Heart left ventricle (tissue), 16 donors: ENCODE results near the gene KLHL5. TPM values are rescaled to one million over a fixed set of nuclear protein-coding genes. Genes with fewer than 3 reads are reported as not detected.

Source experiments
- ATAC-seq, 4 donors: fragments of 200-7000 bp; cut with Tn5 transposase; one replicate each; pipeline ENCODE4 v1.9.1; 2020 to 2022; ENCODE audit warnings: moderate library complexity in 4 of 4, mild to moderate bottlenecking in 3 of 4, moderate number of reproducible peaks in 1 of 4
- DNase-seq, 5 donors: peaks; one replicate each; pipeline ENCODE4 v3.0.0-alpha.2; 2020
- H3K27ac ChIP-seq, 12 donors: fragments of 200-600 bp; sonication (generic) in 4 of 12; one replicate each; pipeline versions ENCODE4 v1.5.0 to v1.8.0; 2016 to 2022; ENCODE audit warnings: mild to moderate bottlenecking in 2 of 12
- H3K27me3 ChIP-seq, 9 donors: fragments of 200-600 bp; sonication (generic) in 2 of 9; one replicate each; pipeline versions ENCODE4 v1.5.1 to v1.8.0; 2016 to 2022; ENCODE audit warnings: mild to moderate bottlenecking in 3 of 9
- H3K36me3 ChIP-seq, 9 donors: fragments of 200-600 bp; sonication (generic) in 2 of 9; one replicate each; pipeline versions ENCODE4 v1.5.0 to v1.8.0; 2018 to 2022; ENCODE audit warnings: mild to moderate bottlenecking in 2 of 9
- H3K4me1 ChIP-seq, 12 donors: fragments of 200-600 bp; sonication (generic) in 4 of 12; one replicate each; pipeline versions ENCODE4 v1.5.0 to v1.8.0; 2016 to 2022; ENCODE audit warnings: mild to moderate bottlenecking in 3 of 12
- H3K4me3 ChIP-seq, 12 donors: fragments of 200-600 bp; sonication (generic) in 4 of 12; one replicate each; pipeline versions ENCODE4 v1.5.0 to v1.8.0; 2017 to 2022; ENCODE audit warnings: mild to moderate bottlenecking in 9 of 12, moderate library complexity in 4 of 12
- H3K9me3 ChIP-seq, 12 donors: fragments of 200-600 bp; sonication (generic) in 4 of 12; one replicate each; pipeline versions ENCODE4 v1.5.0 to v1.8.0; 2016 to 2022; ENCODE audit warnings: mild to moderate bottlenecking in 1 of 12
- CTCF ChIP-seq, 12 donors: fragments of 200-600 bp; sonication (generic) in 4 of 12; IDR thresholded peaks; one replicate each; pipeline versions ENCODE4 v1.5.0 to v1.8.0; 2018 to 2022; ENCODE audit warnings: antibody characterized with exemption in 12 of 12, mild to moderate bottlenecking in 5 of 12
- POLR2A ChIP-seq, 2 donors: fragments of 450-650 bp; IDR thresholded peaks; one replicate each; pipeline ENCODE4 v1.6.1; 2017; ENCODE audit warnings: antibody characterized with exemption in 2 of 2, mild to moderate bottlenecking in 2 of 2, moderate library complexity in 2 of 2
- WGBS, 4 donors: extraction: QIAGEN DNeasy Blood & Tissue Kit in 2 of 4; methylation state at CpG; one replicate each; pipeline versions ENCODE4 v1.1.5 to v1.1.7; 2013 to 2018; 5-methylcytosine and 5-hydroxymethylcytosine counted together
- intact Hi-C, 10 donors: fragments of 100-400 bp; cut with DNase I; formaldehyde crosslinking; loops; one replicate each; pipeline versions ENCODE4 v1.11.1 to v1.14.2; 2022
- polyA plus RNA-seq, 2 donors: library from polyadenylated mRNA; stranded (reverse); fragments of 200-250 nt; gene quantifications; one replicate each; pipeline ENCODE4 v1.2.3, GENCODE V29; 2013
- total RNA-seq, 9 donors: library from RNA; depleted of rRNA in 2 of 9; stranded (reverse); fragments of >200 nt in 2 of 9; fragmentation: NEBNext Ultra II Directional in 3 of 9; extraction: Animal tissue kit (Norgen Biotek cat#: 25700) in 3 of 9; gene quantifications; one replicate each; pipeline versions ENCODE4 v1.1.0 to v1.2.4, GENCODE V29; 2016 to 2023
- donor health status: ischemic (EF 13 %, LVEDD 7.1; RV severe dilation, severe dysfunction).
- donor health status: healthy with polysubstance abuse.
- donor health status: DM: no; HTN: yes; CAD: no.
- donor health status: DM: no; HTN: no; CAD: no.
- donor health status: ischemic (EF 25% LVEDD 6.9; RV normal size, moderate dysfunction).
- donor health status: ischemic (EF 25% LVEDD 5.7; RV mildly dilated, moderate dysfunction).
- donor health status: healthy.
- donor health status: DM: yes; HTN: yes; CAD: no.
- donor health status: ischemic (EF 35%, LVEDD 5.7; RV mildly dilated, moderate dysfunction).
- donor health status: nonischemic (EF 11% LVEDD 7.7; RV severe dilation, severe dysfunction).
- donor health status: DM: yes; HTN: yes; CAD: no.
- donor health status: PGD.
- donor health status: ischemic (EF 29% LVEDD 5.4; RV normal size, mild dysfunction).
- donor health status: nonischemic (EF 23%, LVEDD 6.1; RV moderate dilation, normal function).

Gene KLHL5
- total and polyA plus RNA-seq, 11 donors: 3.3 to 28.5 (median 12.6) TPM

GRCh38 chr4:39044364-39044955 lies 17.6 kb upstream of the KLHL5 start:
- intact Hi-C loops: loop anchor here in 4 of 10 donors (5.0 to 10.0 kb wide), 2 partner anchors 100 to 138 kb away; partner anchors contain the start of gene WDR19 (in 2 of the 4)
- WGBS, 4 donors: 0 to 1% (median 0%) methylated on average over 8 to 53 of the region's 54 CpGs
- ATAC-seq: peak; percentile 89 to 95 (median 93)
- peak; percentile 94 to 96 (median 95) for DNase-seq
- TF ChIP-seq CTCF (IDR thresholded peaks at IDR 0.05) (no peak), POLR2A (IDR thresholded peaks at IDR 0.05) (peak in 1 of 2 donors; percentile 21)
- Histone ChIP-seq H3K4me3 (peak overlapping the region; percentile 49 to 94 (median 77)), H3K9me3 (no peaks in the 10 kb centered on the region), H3K27ac (peak overlapping the region; percentile 81 to 97 (median 93)), H3K27me3 (no peaks in the 10 kb centered on the region), H3K4me1 (peaks cover 0 to 56% (median 20%) of the 10 kb centered on the region in 12 donors), H3K36me3 (no peaks in the 10 kb centered on the region)

- ATAC-seq (peak in 2 of 4 donors; percentile 21 to 44), DNase-seq (no peak)
- Histone ChIP-seq H3K27me3 (no peaks in the 10 kb centered on the region), H3K4me1 (peaks cover 0 to 58% (median 20%) of the 10 kb centered on the region in 12 donors), H3K9me3 (no peaks in the 10 kb centered on the region), H3K36me3 (no peaks in the 10 kb centered on the region), H3K27ac (peak overlapping the region; percentile 81 to 97 (median 93)), H3K4me3 (peak overlapping the region; percentile 49 to 94 (median 77))
- intact Hi-C loops: loop anchor here in 4 of 10 donors (5.0 to 10.0 kb wide), 3 partner anchors 57 to 137 kb away; partner anchors contain the start of gene WDR19 (in 2 of the 4)
- WGBS, 4 donors: 1 to 6% (median 4%) methylated on average over 19 to 82 of the region's 82 CpGs
- TF ChIP-seq CTCF (IDR thresholded peaks at IDR 0.05) (no peak), POLR2A (IDR thresholded peaks at IDR 0.05) (no peak)
Measured at GRCh38 chr4:39044956-39045826, 16.8 kb upstream of the KLHL5 start.

- no peaks in the 10 kb centered on the region for H3K36me3 ChIP-seq
- H3K4me3 ChIP-seq: peak overlapping the region in 11 of 12 donors; percentile 49 to 94 (median 78)
- H3K27ac ChIP-seq: peak overlapping the region in 11 of 12 donors; percentile 81 to 97 (median 93)
- DNase-seq (no peak), ATAC-seq (no peak)
- WGBS, 4 donors: 39 to 57% (median 52%) methylated on average over 3 of the region's 3 CpGs
- intact Hi-C loops: loop anchor here in 3 of 10 donors (5.0 to 10.0 kb wide), 2 partner anchors 56 to 101 kb away; no protein-coding TSS in a partner anchor
- TF ChIP-seq CTCF (IDR thresholded peaks at IDR 0.05) (no peak), POLR2A (IDR thresholded peaks at IDR 0.05) (no peak)
- no peaks in the 10 kb centered on the region for H3K9me3 ChIP-seq
- no peaks in the 10 kb centered on the region for H3K27me3 ChIP-seq
- peaks cover 0 to 62% (median 20%) of the 10 kb centered on the region in 12 donors for H3K4me1 ChIP-seq
Measured at GRCh38 chr4:39045827-39046221, 16.2 kb upstream of the KLHL5 start.
